HEK293T (cell line): ENCODE results near the gene ACSS3.
A peak's percentile ranks its signal among the peaks of the same experiment; 100 is the strongest.
"Not testable (repeated sequence)": the region's sequence is repeated elsewhere in the genome, so short reads cannot be mapped to it uniquely, and the experiment has no call there.

Experiments used
- CTCF ChIA-PET: fragments of 350-600 bp; formaldehyde crosslinking; extraction: SDS; loops from one replicate; lab custom pipeline; 2021; ENCODE audit warnings: antibody characterized with exemption, inconsistent platforms; lab: Yijun Ruan, JAX
- POLR2A ChIA-PET: fragments of 350-600 bp; formaldehyde crosslinking; extraction: SDS; loops from one replicate; lab custom pipeline; 2020; ENCODE audit warnings: antibody characterized with exemption, inconsistent platforms; lab: Yijun Ruan, JAX
- DNase-seq: peaks from one replicate; pipeline ENCODE4 v3.0.0; 2012; ENCODE audit warnings: mixed read lengths; ENCODE audit errors: extremely low spot score
- ARNT ChIP-seq: fragments of 450-650 bp; IDR thresholded peaks from 2 replicates; pipeline ENCODE4 v1.6.1; 2017; ENCODE audit warnings: mild to moderate bottlenecking
- BHLHE40 ChIP-seq: fragments of 450-650 bp; IDR thresholded peaks from 2 replicates; pipeline ENCODE4 v1.6.1; 2016; ENCODE audit warnings: mild to moderate bottlenecking, moderate library complexity, borderline replicate concordance
- CTBP1 ChIP-seq: fragments of 450-650 bp; IDR thresholded peaks from 2 replicates; pipeline ENCODE4 v1.6.1; 2016; ENCODE audit warnings: borderline replicate concordance
- ELF4 ChIP-seq: fragments of 450-650 bp; IDR thresholded peaks from 2 replicates; pipeline ENCODE4 v1.6.1; 2017; ENCODE audit warnings: antibody characterized with exemption
- FOXA1 ChIP-seq: fragments of 450-650 bp; IDR thresholded peaks from 2 replicates; pipeline ENCODE4 v1.6.1; 2016; ENCODE audit warnings: mild to moderate bottlenecking
- FOXK2 ChIP-seq: fragments of 450-650 bp; IDR thresholded peaks from 2 replicates; pipeline ENCODE4 v1.6.1; 2016; ENCODE audit warnings: mild to moderate bottlenecking
- FOXM1 ChIP-seq: fragments of 450-650 bp; IDR thresholded peaks from 2 replicates; pipeline ENCODE4 v1.6.1; 2017; ENCODE audit warnings: mild to moderate bottlenecking, borderline replicate concordance
- HDGF ChIP-seq: fragments of 450-650 bp; IDR thresholded peaks from 2 replicates; pipeline ENCODE4 v1.6.1; 2017; ENCODE audit warnings: antibody characterized with exemption, borderline replicate concordance
- L3MBTL2 ChIP-seq: fragments of 450-650 bp; conservative IDR thresholded peaks from 2 replicates; pipeline ENCODE4 v1.6.1; 2016; ENCODE audit warnings: mild to moderate bottlenecking
- LEF1 ChIP-seq: fragments of 450-650 bp; IDR thresholded peaks from 2 replicates; pipeline ENCODE4 v1.6.1; 2017; ENCODE audit warnings: mild to moderate bottlenecking, borderline replicate concordance
- NFRKB ChIP-seq: fragments of 450-650 bp; IDR thresholded peaks from 2 replicates; pipeline ENCODE4 v1.6.1; 2016; ENCODE audit warnings: mild to moderate bottlenecking, moderate library complexity
- PKNOX1 ChIP-seq: fragments of 450-650 bp; IDR thresholded peaks from 2 replicates; pipeline ENCODE4 v1.6.1; 2016
- SP1 ChIP-seq: fragments of 450-650 bp; IDR thresholded peaks from 2 replicates; pipeline ENCODE4 v1.6.1; 2017
- SUZ12 ChIP-seq: fragments of 450-650 bp; IDR thresholded peaks from 2 replicates; pipeline ENCODE4 v1.6.1; 2016; ENCODE audit warnings: mild to moderate bottlenecking
- TARDBP ChIP-seq: fragments of 450-650 bp; IDR thresholded peaks from 2 replicates; pipeline ENCODE4 v1.6.1; 2016
- ZNF384 ChIP-seq: fragments of 450-650 bp; IDR thresholded peaks from 2 replicates; pipeline ENCODE4 v1.6.1; 2016

ACSS3 gene

GRCh38 chr12:81077686-81078441, at the start of gene ACSS3:
TSS of gene ACSS3 (plus strand) at chr12:81078079. CDS start at chr12:81078121, 42 bp downstream.
- POLR2A ChIA-PET, result interaction anchor here (1.1 kb wide), 1 partner anchor 22 kb away, joined by 3 read pairs; no protein-coding TSS in a partner anchor
- CTCF ChIA-PET, result no interaction called here
- no peak for TF ChIP-seq TARDBP
- TF ChIP-seq FOXK2, result no peak
- DNase-seq, result peak; percentile 43

- CTCF ChIA-PET, result no interaction called here
Measured at GRCh38 chr12:81034926-81035325, 43.0 kb upstream of the ACSS3 start.

GRCh38 chr12:81039231-81039630, 38.6 kb upstream of the ACSS3 start:
- no peak for DNase-seq
- ChIA-PET CTCF (no interaction called here), POLR2A (no interaction called here)
- TF ChIP-seq ARNT (no peak), ZNF384 (no peak), HDGF (no peak)

More at GRCh38 chr12:81034926-81035325, 43.0 kb upstream of the ACSS3 start:
- TF ChIP-seq ARNT (no peak), ELF4 (no peak), LEF1 (no peak), CTBP1 (no peak), L3MBTL2 (no peak), FOXA1 (no peak), PKNOX1 (no peak), FOXK2 (no peak), ZNF384 (no peak), SUZ12 (no peak), TARDBP (no peak), SP1 (no peak), BHLHE40 (no peak), FOXM1 (no peak), HDGF (no peak), NFRKB (no peak)
- POLR2A ChIA-PET, result no interaction called here
- DNase-seq, result no peak

- ChIA-PET CTCF (no interaction called here), POLR2A (no interaction called here)
- no peak for DNase-seq
- no peak for TF ChIP-seq SUZ12
- no peak for TF ChIP-seq PKNOX1
- TF ChIP-seq BHLHE40, result no peak
- no peak for TF ChIP-seq SP1
- no peak for TF ChIP-seq LEF1
- no peak for TF ChIP-seq CTBP1
- TF ChIP-seq ELF4, result no peak
- TF ChIP-seq HDGF, result no peak
- no peak for TF ChIP-seq NFRKB
- TF ChIP-seq FOXA1, result no peak
- no peak for TF ChIP-seq FOXK2
- TF ChIP-seq ARNT, result no peak
- no peak for TF ChIP-seq L3MBTL2
- TF ChIP-seq ZNF384, result no peak
- TF ChIP-seq FOXM1, result no peak
- no peak for TF ChIP-seq TARDBP
Measured at GRCh38 chr12:81043979-81044740, 33.7 kb upstream of the ACSS3 start.

GRCh38 chr12:81064971-81065370, 12.9 kb upstream of the ACSS3 start:
- CTCF ChIA-PET, DNase-seq, POLR2A ChIA-PET: not testable (repeated sequence)

GRCh38 chr12:81070846-81071245, 7.0 kb upstream of the ACSS3 start:
- no peak for TF ChIP-seq BHLHE40
- no peak for TF ChIP-seq TARDBP
- TF ChIP-seq FOXA1, result no peak
- no peak for TF ChIP-seq NFRKB
- no peak for TF ChIP-seq SP1
- TF ChIP-seq FOXK2, result no peak
- TF ChIP-seq CTBP1, result no peak
- no peak for TF ChIP-seq ZNF384
- no peak for TF ChIP-seq PKNOX1
- no peak for TF ChIP-seq L3MBTL2
- TF ChIP-seq SUZ12, result no peak
- TF ChIP-seq HDGF, result no peak
- no peak for TF ChIP-seq ARNT
- TF ChIP-seq LEF1, result no peak
- no peak for TF ChIP-seq ELF4
- TF ChIP-seq FOXM1, result no peak
- POLR2A ChIA-PET, result no interaction called here
- CTCF ChIA-PET, result no interaction called here
- DNase-seq, result no peak

- POLR2A ChIA-PET, result no interaction called here
- DNase-seq, result no peak
- TF ChIP-seq SP1, result no peak
- no peak for TF ChIP-seq FOXA1
Measured at GRCh38 chr12:81075539-81075938, 2.3 kb upstream of the ACSS3 start.

More at GRCh38 chr12:81075539-81075938, 2.3 kb upstream of the ACSS3 start:
- CTCF ChIA-PET, result no interaction called here
